Vagina (tissue), 2 donors: Measurements from ENCODE around the gene CENPB. TPM values are rescaled to one million over a fixed set of nuclear protein-coding genes. Genes with fewer than 3 reads are reported as not detected.

Experiments used
- DNase-seq, 2 donors: peaks; one replicate each; pipeline ENCODE4 v3.0.0-alpha.2; 2017; ENCODE audit errors: extremely low spot score in 2 of 2
- H3K27ac ChIP-seq: fragments of 200-600 bp; sonication (generic); one replicate; pipeline ENCODE4 v1.5.1; 2019
- H3K27me3 ChIP-seq: fragments of 200-600 bp; sonication (generic); one replicate; pipeline ENCODE4 v1.5.1; 2019
- H3K36me3 ChIP-seq, 2 donors: fragments of 200-600 bp; sonication (generic); one replicate each; pipeline ENCODE4 v1.5.1; 2017 to 2019
- H3K4me1 ChIP-seq: fragments of 200-600 bp; sonication (generic); one replicate; pipeline ENCODE4 v1.5.1; 2019
- H3K4me3 ChIP-seq, 2 donors: fragments of 200-600 bp; sonication (generic); 1 replicate in 1 of 2; 2 replicates in 1 of 2; pipeline ENCODE4 v1.5.1; 2016 to 2019
- H3K9me3 ChIP-seq: fragments of 200-600 bp; sonication (generic); one replicate; pipeline ENCODE4 v1.5.1; 2019
- POLR2A ChIP-seq, 2 donors: fragments of 450-650 bp; IDR thresholded peaks; one replicate each; pipeline ENCODE4 v1.6.1; 2017; ENCODE audit warnings: antibody characterized with exemption in 2 of 2, mild to moderate bottlenecking in 2 of 2, moderate library complexity in 2 of 2
- POLR2AphosphoS5 ChIP-seq, 2 donors: sonication (generic); formaldehyde crosslinking; IDR thresholded peaks; one replicate each; pipeline ENCODE4 v1.9.0; 2017; ENCODE audit warnings: antibody characterized with exemption in 2 of 2, mild to moderate bottlenecking in 2 of 2, low read depth in 1 of 2; ENCODE audit not compliant: insufficient read depth in 1 of 2
- intact Hi-C: fragments of 100-400 bp; cut with DNase I; formaldehyde crosslinking; loops from one replicate; pipeline ENCODE4 v1.15.1; 2023
- total RNA-seq: library from RNA; depleted of rRNA; stranded (reverse); fragments of >200 nt; gene quantifications from one replicate; pipeline ENCODE4 v1.2.3, GENCODE V29; 2016
- TF ChIP-seq, protein P1 (sequence below), 3 experiments: fragments of 450-650 bp in 2 of 3; fragments of 200-600 bp in 1 of 3; sonication (generic) in 1 of 3; IDR thresholded peaks; one replicate each; pipeline ENCODE4 v1.5.1; 2017 to 2019; ENCODE audit warnings: antibody characterized with exemption in 3 of 3, mild to moderate bottlenecking in 2 of 3, moderate library complexity in 2 of 3

Gene CENPB
- total RNA-seq, 1 donor from 2014 or later, result 62.9 TPM

DNA sequence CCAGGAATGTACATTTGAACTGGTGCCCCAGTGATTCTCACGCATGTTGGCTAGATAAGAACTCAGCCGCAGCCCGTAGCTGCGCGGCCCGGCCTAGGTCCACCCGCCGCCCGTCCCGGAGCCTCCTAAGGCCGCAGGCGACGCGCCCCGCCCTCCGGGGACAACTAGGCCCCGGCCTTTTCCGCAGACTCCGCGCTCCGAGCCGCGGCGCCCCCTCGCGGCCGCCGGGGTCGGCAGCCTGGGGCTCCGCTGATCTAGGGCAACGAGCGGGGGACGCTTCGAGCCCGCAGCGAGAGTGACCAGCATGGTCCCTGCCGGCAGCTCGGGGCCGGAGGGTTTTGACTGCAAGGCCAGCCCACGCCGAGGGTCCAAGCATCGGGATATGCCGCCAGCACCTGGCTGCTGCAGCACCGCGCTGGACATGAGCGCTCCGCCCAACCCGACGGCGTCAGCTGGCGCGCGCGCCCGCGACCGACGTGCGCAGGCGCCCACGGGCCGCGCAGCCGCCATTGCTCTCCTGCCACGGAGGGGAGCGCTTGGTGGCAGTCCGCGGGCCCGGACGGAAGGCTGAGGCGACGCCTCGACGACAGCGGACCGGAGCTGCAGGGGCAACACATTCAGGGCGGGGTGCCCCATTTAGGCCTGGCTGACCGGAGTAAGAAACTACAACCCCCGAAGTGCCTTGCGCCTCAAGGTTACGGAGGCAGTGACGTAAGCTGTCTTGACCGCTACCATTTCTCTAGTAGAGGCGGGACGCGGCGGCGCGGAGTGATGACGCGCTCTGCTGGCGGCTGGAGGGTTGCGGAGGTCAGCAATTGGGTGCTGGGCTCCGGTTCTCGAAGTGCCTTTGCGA lies 33.7 kb upstream of the CENPB start, which contains the start of gene AP5S1:
Gene AP5S1 (plus strand): TSS at position 500 of the 853 bp plus-strand sequence. CDS start 1,571 bp downstream, outside the sequence.
- intact Hi-C loops, result no loop called here
- H3K9me3 ChIP-seq, result no peaks in the 10 kb centered on the region
- H3K27ac ChIP-seq, result peak within 1 kb of the TSS; percentile 97
- DNase-seq, result peak in 1 of 2 donors; percentile 98
- TF ChIP-seq, protein P1, sequence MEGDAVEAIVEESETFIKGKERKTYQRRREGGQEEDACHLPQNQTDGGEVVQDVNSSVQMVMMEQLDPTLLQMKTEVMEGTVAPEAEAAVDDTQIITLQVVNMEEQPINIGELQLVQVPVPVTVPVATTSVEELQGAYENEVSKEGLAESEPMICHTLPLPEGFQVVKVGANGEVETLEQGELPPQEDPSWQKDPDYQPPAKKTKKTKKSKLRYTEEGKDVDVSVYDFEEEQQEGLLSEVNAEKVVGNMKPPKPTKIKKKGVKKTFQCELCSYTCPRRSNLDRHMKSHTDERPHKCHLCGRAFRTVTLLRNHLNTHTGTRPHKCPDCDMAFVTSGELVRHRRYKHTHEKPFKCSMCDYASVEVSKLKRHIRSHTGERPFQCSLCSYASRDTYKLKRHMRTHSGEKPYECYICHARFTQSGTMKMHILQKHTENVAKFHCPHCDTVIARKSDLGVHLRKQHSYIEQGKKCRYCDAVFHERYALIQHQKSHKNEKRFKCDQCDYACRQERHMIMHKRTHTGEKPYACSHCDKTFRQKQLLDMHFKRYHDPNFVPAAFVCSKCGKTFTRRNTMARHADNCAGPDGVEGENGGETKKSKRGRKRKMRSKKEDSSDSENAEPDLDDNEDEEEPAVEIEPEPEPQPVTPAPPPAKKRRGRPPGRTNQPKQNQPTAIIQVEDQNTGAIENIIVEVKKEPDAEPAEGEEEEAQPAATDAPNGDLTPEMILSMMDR (IDR thresholded peaks at IDR 0.05), result peak; percentile 99 to 100 (median 100)
- peak in 1 of 2 donors; percentile 38 for TF ChIP-seq POLR2A (IDR thresholded peaks at IDR 0.05)
- peak; percentile 87 to 90 for TF ChIP-seq POLR2AphosphoS5 (IDR thresholded peaks at IDR 0.05; ENCODE audit: insufficient read depth in 1 of 2, low read depth in 1 of 2)
- no peaks in the 10 kb centered on the region for H3K27me3 ChIP-seq
- H3K4me1 ChIP-seq, result peaks cover 33% of the 10 kb centered on the region
- peaks cover 0 to 21% of the 10 kb centered on the region in 2 donors for H3K36me3 ChIP-seq
- peak within 1 kb of the TSS; percentile 54 to 87 for H3K4me3 ChIP-seq

DNA sequence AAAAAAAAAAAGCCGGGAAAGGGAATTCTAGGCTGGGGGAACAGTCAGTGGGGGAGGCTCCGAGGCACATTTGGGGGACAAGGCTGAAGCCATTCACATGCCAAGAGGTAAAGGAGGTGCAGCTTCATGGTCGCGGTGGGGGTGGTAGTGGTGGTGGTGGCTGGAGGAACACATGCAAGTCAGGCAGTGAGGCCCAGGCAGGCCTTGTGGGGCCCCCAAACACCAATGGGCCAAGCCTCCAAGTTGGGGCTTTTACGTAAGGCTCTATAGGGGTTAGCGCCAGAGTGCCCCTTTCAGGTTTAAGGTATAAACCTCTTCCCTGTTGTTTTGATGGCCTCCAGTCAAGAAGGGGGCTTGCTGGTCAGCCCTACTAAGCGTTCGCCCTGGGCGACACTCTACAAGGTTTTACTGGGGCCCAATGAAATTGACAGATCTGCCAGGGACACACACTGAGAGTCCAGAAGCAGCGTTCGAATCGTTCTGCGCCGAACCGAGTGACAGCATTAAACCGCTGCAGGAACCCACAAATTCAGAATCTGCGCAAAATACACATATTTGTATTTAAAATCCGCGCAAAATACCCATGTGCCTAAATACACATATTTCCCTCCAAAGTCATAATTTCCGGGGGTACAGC lies 33.0 kb upstream of the CENPB start:
- Histone ChIP-seq H3K4me3 (peak overlapping the region; percentile 54 to 87), H3K36me3 (peaks cover 0 to 20% of the 10 kb centered on the region in 2 donors), H3K27ac (peak overlapping the region; percentile 97), H3K4me1 (peaks cover 33% of the 10 kb centered on the region), H3K27me3 (no peaks in the 10 kb centered on the region), H3K9me3 (no peaks in the 10 kb centered on the region)
- TF ChIP-seq POLR2A (IDR thresholded peaks at IDR 0.05) (no peak), POLR2AphosphoS5 (IDR thresholded peaks at IDR 0.05; ENCODE audit: insufficient read depth in 1 of 2, low read depth in 1 of 2) (no peak)
- intact Hi-C loops, result loop anchor here (2.0 kb wide), 1 partner anchor 33 kb away; the partner anchor contains the start of gene CENPB
- DNase-seq, result peak in 1 of 2 donors; percentile 88

DNA sequence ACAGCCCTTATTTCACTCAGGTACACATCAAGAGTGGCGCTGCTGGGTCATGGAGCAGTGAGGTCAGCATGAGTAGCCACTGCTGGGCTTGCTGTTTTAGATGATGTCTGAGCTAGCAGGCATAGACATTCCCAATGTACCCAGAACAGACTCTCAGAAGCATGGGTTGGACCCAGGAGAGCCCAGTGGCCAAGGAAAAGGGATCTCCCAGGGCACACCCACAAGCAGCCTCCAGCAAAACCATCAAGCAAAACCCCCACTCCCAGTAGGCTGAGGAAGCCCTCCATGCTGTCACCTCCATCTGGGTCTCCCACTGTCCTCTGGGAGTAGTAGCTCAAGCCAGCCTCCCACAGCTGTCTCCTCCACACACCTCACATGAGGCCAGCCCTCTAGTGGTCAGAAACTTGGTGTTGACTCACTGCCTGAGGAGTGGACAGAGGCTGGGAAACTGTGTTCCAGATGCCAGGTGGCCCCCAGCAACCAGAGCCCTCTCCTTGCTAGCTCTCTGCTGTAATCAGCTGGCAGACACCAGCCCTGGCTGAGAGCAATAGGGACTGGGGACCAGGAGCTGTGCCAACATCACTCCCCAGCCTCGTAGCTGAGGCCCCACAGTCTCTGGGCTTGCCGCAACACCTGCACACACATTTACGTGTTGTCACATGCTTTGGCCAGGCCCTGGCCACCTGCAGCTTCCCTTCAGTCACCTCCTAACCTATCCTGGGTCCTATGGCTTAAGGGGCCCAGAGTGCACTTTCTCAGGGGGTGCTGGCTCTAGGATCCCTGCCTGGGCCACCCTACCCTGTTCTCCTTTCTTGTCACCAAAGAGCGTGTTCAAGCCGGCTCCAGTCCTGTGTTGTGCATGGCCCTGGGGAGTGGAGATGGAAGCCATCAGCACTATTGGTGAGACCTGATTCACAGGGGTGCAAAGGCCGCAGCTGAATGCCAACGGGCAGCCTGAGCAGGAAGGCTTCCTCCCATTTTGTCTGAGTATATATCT lies 31.9 kb upstream of the CENPB start:
- TF ChIP-seq POLR2A (IDR thresholded peaks at IDR 0.05), result no peak
- TF ChIP-seq POLR2AphosphoS5 (IDR thresholded peaks at IDR 0.05; ENCODE audit: insufficient read depth in 1 of 2, low read depth in 1 of 2), result peak in 1 of 2 donors; percentile 17
- TF ChIP-seq, protein P1 (IDR thresholded peaks at IDR 0.05), result peak; percentile 22 to 47 (median 42)
- DNase-seq, result peak in 1 of 2 donors; percentile 89
- Histone ChIP-seq H3K4me3 (no peak overlapping the region), H3K27ac (peak overlapping the region; percentile 97), H3K9me3 (no peaks in the 10 kb centered on the region), H3K4me1 (peaks cover 34% of the 10 kb centered on the region), H3K36me3 (peaks cover 0 to 10% of the 10 kb centered on the region in 2 donors), H3K27me3 (no peaks in the 10 kb centered on the region)
- intact Hi-C loops, result loop anchor here (2.0 kb wide), 1 partner anchor 32 kb away; the partner anchor contains the start of gene CENPB

DNA sequence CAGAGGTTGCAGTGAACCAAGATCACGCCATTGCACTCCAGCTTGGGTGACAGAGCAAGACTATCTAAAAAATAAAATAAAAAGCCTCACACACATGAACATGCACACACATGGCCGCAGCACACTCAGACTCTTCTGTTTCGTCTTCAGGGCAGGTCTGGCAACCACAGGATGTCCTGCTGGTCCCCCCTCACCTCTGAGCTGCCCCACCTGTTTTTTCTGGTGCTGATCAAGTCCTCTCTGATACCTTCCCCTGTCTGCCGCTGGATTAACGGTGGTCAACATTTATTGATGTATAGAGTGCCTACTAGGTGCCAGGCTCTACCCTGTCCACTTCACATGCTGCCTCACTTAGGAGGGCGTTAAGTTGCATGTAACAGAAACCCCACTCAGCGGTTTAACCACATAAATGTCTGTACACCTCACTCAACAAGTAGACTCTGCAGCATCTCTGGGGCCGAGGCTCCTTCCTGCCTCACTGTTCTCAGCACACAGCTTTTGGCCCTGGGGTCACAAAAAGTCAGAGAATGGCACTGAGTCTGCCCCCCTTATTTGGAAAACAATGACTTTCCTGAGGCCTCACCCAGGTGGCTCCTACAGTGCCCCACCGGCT lies 29.3 kb upstream of the CENPB start:
- Histone ChIP-seq H3K4me1 (peaks cover 44% of the 10 kb centered on the region), H3K4me3 (no peak overlapping the region), H3K9me3 (no peaks in the 10 kb centered on the region), H3K27me3 (no peaks in the 10 kb centered on the region), H3K27ac (no peak overlapping the region), H3K36me3 (no peaks in the 10 kb centered on the region)
- intact Hi-C loops, result no loop called here
- no peak for DNase-seq
- TF ChIP-seq POLR2A (IDR thresholded peaks at IDR 0.05) (no peak), POLR2AphosphoS5 (IDR thresholded peaks at IDR 0.05; ENCODE audit: insufficient read depth in 1 of 2, low read depth in 1 of 2) (no peak)
- TF ChIP-seq, protein P1 (IDR thresholded peaks at IDR 0.05), result no peak
